Upper lobe of left lung (tissue), 4 donors: ENCODE data around the gene TNRC6B.

ENCODE experiments used
- CTCF ChIP-seq, 6 experiments: fragments of 450-650 bp in 4 of 6; fragments of 200-600 bp in 2 of 6; sonication (generic) in 2 of 6; IDR thresholded peaks; one replicate each; pipeline ENCODE4 v1.5.1; 2016 to 2019; ENCODE audit warnings: antibody characterized with exemption in 6 of 6
- POLR2A ChIP-seq, 4 donors: fragments of 450-650 bp; IDR thresholded peaks; one replicate each; pipeline ENCODE4 v1.5.1; 2016 to 2017; ENCODE audit warnings: antibody characterized with exemption in 4 of 4, mild to moderate bottlenecking in 2 of 4

GRCh38 chr22:40220316-40221054, 42.8 kb downstream of the TNRC6B start:
- TF ChIP-seq CTCF (IDR thresholded peaks at IDR 0.05) (peak in 1 of 6 experiments; percentile 13), POLR2A (IDR thresholded peaks at IDR 0.05) (no peak)
